Memory B cell (primary cell): ENCODE results near the gene ALDH7A1.
"Not testable (repeated sequence)": the region's sequence is repeated elsewhere in the genome, so short reads cannot be mapped to it uniquely, and the experiment has no call there.

Experiments
- ATAC-seq: fragments of 150-1000 bp; cut with Tn5 transposase; 2 replicates; pipeline ENCODE4 v1.10.0; 2021; ENCODE audit warnings: low read depth, mild to moderate bottlenecking, moderate library complexity
- DNase-seq, 2 donors: peaks; one replicate each; pipeline ENCODE4 v3.0.0; 2022; ENCODE audit warnings: low spot score in 2 of 2
- H3K27ac Mint-ChIP-seq: one replicate; pipeline ENCODE4 v1.8.0; 2022; ENCODE audit warnings: mild to moderate bottlenecking, moderate library complexity, mixed read lengths
- H3K27me3 Mint-ChIP-seq: one replicate; pipeline ENCODE4 v1.8.0; 2022; ENCODE audit warnings: mixed read lengths
- H3K36me3 Mint-ChIP-seq: one replicate; pipeline ENCODE4 v1.8.0; 2022; ENCODE audit warnings: mild to moderate bottlenecking, mixed read lengths
- H3K4me1 Mint-ChIP-seq: one replicate; pipeline ENCODE4 v1.8.0; 2022; ENCODE audit warnings: mixed read lengths
- H3K4me3 Mint-ChIP-seq: one replicate; pipeline ENCODE4 v1.8.0; 2022; ENCODE audit warnings: mild to moderate bottlenecking, moderate library complexity, mixed read lengths
- H3K9me3 Mint-ChIP-seq: one replicate; pipeline ENCODE4 v1.8.0; 2022; ENCODE audit warnings: mixed read lengths

The ALDH7A1 gene

DNA sequence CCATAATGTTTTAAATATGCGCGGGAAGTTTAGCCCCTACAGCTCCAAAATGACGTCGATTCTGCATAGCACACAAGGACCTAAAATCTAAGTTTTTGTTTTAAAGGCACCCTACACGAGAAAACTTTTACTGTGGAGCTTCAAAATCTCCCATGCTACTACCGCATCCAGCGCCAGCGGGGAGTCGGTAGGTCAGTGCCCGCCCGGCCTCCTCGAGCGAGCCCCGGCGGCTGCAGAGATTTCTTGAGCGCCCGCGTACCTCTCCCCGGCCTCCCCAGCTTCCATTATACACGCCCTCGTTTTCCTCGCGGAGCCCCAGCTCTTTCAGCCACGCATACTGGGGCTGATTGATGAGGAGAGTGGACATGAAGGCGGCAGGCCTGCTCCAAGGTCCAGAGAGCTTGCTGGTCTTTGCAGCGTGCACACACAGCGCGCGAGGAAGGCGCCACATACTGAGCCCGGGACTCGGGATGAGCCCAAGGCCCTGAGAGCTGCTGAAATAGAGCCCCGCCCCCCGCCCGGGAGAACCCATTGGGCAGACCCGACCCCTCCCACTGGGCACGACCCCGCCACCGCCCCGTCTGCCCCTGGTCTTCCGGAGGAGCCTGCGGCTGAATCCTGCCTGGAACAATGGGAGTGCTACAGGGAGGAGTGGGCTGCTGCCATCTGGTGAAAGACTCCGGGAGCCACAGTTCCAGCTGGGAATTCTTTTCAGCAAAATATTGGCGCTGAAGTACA lies at the start of gene ALDH7A1:
Gene ALDH7A1 (minus strand): TSS at position 472 of the 738 bp plus-strand sequence. CDS start 21 bp downstream, at position 451.
- Mint-ChIP-seq H3K27me3 (peaks cover 5% of the 10 kb centered on the region), H3K9me3 (no peaks in the 10 kb centered on the region), H3K4me1 (peaks cover 11% of the 10 kb centered on the region), H3K27ac (no peak within 1 kb of the TSS), H3K36me3 (no peaks in the 10 kb centered on the region), H3K4me3 (peak within 1 kb of the TSS; percentile 91)
- ATAC-seq (peak; percentile 68), DNase-seq (peak in 1 of 2 donors; percentile 32)

DNA sequence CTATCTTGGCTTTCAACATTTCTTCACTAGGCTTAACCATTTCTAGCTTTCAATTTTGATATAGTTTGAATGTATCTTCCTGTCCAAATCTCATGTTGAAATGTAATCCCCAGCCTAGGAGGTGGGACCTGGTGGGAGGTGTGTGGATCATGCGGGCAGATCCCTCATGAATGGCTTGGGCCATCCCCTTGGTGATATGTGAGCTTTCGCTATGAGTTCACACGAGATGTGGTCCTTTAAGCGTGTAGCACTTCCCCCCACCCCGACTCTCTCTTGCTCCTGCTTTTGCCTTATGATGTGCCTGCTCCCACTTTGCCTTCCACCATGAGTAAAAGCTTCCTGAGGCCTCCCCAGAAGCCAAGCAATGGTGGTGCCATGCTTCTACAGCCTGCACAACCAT lies 46.4 kb upstream of the ALDH7A1 start:
- Mint-ChIP-seq H3K36me3 (peaks cover 7% of the 10 kb centered on the region), H3K4me3 (no peak overlapping the region), H3K4me1 (peaks cover 5% of the 10 kb centered on the region), H3K27ac (no peak overlapping the region), H3K27me3 (no peaks in the 10 kb centered on the region), H3K9me3 (peaks cover 5% of the 10 kb centered on the region)
- DNase-seq (no peak), ATAC-seq (no peak)

DNA sequence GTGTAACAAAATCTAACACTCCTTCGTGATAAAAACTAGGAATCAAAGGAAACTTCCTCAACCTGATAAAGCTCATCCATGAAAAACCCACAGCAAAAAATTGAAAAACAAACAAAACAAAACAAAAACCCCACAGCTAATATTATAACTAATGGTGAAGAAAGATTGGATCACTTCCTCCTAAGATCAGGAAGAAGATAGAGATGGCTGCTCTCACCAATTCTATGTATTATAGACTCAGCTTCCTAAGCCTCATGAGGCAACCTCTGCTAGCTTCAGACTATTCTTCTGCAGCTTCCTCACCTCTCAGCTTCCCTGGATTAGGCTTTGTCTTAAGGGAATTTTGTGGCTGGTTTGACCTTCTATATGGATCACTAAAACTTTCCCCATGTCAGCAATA lies 45.8 kb upstream of the ALDH7A1 start:
- ATAC-seq (no peak), DNase-seq (no peak)
- Mint-ChIP-seq H3K4me1 (peaks cover 5% of the 10 kb centered on the region), H3K27ac (no peak overlapping the region), H3K9me3 (peaks cover 5% of the 10 kb centered on the region), H3K4me3 (no peak overlapping the region), H3K27me3 (no peaks in the 10 kb centered on the region), H3K36me3 (peaks cover 7% of the 10 kb centered on the region)

- no peaks in the 10 kb centered on the region for H3K36me3 Mint-ChIP-seq
- DNase-seq (no peak), ATAC-seq (no peak)
- no peaks in the 10 kb centered on the region for H3K27me3 Mint-ChIP-seq
- no peak overlapping the region for H3K27ac Mint-ChIP-seq
- peaks cover 5% of the 10 kb centered on the region for H3K4me1 Mint-ChIP-seq
- no peaks in the 10 kb centered on the region for H3K9me3 Mint-ChIP-seq
- no peak overlapping the region for H3K4me3 Mint-ChIP-seq
Measured at GRCh38 chr5:126636956-126637355, 41.9 kb upstream of the ALDH7A1 start.

DNA sequence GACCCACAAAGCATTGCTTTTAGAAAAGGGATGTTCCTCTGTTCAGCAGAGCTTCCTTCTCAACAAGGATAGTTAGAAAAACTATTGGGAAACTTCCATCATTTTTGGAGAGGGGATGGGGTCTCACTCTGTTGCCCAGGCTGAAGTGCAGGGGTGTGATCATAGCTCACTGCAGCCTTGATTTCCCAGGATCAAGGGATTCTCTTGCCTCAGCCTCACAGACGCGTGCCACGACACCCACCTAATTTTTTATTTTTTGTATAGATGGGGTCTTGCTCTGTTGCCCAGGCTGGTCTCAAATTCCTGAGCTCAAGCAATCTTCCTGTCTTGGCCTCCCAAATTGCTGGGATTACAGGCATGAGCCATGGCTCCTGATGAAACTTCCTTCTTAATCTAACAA lies 40.6 kb upstream of the ALDH7A1 start:
- no peak overlapping the region for H3K4me3 Mint-ChIP-seq

GRCh38 chr5:126633552-126633951 lies 38.5 kb upstream of the ALDH7A1 start:
- DNase-seq, result no peak

More for the DNA sequence above, 40.6 kb upstream of the ALDH7A1 start:
- Mint-ChIP-seq H3K4me1 (no peaks in the 10 kb centered on the region), H3K27ac (no peak overlapping the region), H3K27me3 (no peaks in the 10 kb centered on the region), H3K36me3 (no peaks in the 10 kb centered on the region), H3K9me3 (no peaks in the 10 kb centered on the region)
- no peak for ATAC-seq
- no peak for DNase-seq

GRCh38 chr5:126631920-126632319 lies 36.9 kb upstream of the ALDH7A1 start:
- ATAC-seq (no peak), DNase-seq (no peak)
- H3K36me3 Mint-ChIP-seq, result peaks cover 2% of the 10 kb centered on the region
- H3K27ac Mint-ChIP-seq, result no peak overlapping the region
- no peak overlapping the region for H3K4me3 Mint-ChIP-seq
- no peaks in the 10 kb centered on the region for H3K9me3 Mint-ChIP-seq
- no peaks in the 10 kb centered on the region for H3K4me1 Mint-ChIP-seq
- no peaks in the 10 kb centered on the region for H3K27me3 Mint-ChIP-seq

More at GRCh38 chr5:126633552-126633951, 38.5 kb upstream of the ALDH7A1 start:
- no peak for ATAC-seq
- no peaks in the 10 kb centered on the region for H3K27me3 Mint-ChIP-seq
- no peaks in the 10 kb centered on the region for H3K4me1 Mint-ChIP-seq
- H3K27ac Mint-ChIP-seq, result no peak overlapping the region
- H3K9me3 Mint-ChIP-seq, result no peaks in the 10 kb centered on the region
- no peaks in the 10 kb centered on the region for H3K36me3 Mint-ChIP-seq
- no peak overlapping the region for H3K4me3 Mint-ChIP-seq

- no peaks in the 10 kb centered on the region for H3K27me3 Mint-ChIP-seq
- ATAC-seq, result no peak
- H3K27ac Mint-ChIP-seq, result no peak overlapping the region
- H3K4me3 Mint-ChIP-seq, result no peak overlapping the region
- no peak for DNase-seq
- no peaks in the 10 kb centered on the region for H3K9me3 Mint-ChIP-seq
- H3K36me3 Mint-ChIP-seq, result peaks cover 13% of the 10 kb centered on the region
- no peaks in the 10 kb centered on the region for H3K4me1 Mint-ChIP-seq
Measured at GRCh38 chr5:126628102-126628501, 33.1 kb upstream of the ALDH7A1 start.

DNA sequence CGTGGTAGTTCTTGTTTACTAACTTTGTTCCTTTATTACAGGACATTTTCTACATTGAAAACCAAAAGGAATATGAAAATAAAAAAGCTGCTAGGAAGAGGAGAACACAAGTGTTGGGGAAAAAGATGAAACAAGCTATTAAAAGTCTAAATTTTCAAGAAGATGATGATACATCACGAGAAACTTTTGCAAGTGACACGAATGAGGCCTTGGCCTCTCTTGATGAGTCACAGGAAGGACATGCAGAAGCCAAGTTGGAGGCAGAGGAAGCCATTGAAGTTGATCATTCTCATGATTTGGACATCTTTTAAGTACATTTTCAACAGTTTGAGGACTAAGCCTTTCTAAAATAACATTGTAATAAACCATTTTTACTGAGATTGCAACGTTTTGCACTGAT lies 29.5 kb upstream of the ALDH7A1 start:
- peaks cover 13% of the 10 kb centered on the region for H3K36me3 Mint-ChIP-seq
- H3K27ac Mint-ChIP-seq, result no peak overlapping the region
- no peaks in the 10 kb centered on the region for H3K9me3 Mint-ChIP-seq
- no peak for DNase-seq
- no peaks in the 10 kb centered on the region for H3K4me1 Mint-ChIP-seq
- H3K4me3 Mint-ChIP-seq, result no peak overlapping the region
- ATAC-seq, result no peak
- no peaks in the 10 kb centered on the region for H3K27me3 Mint-ChIP-seq

- Mint-ChIP-seq H3K27ac (no peak overlapping the region), H3K36me3 (peaks cover 20% of the 10 kb centered on the region), H3K9me3 (no peaks in the 10 kb centered on the region), H3K27me3 (no peaks in the 10 kb centered on the region), H3K4me3 (no peak overlapping the region), H3K4me1 (no peaks in the 10 kb centered on the region)
- no peak for ATAC-seq
- DNase-seq, result no peak
Measured at GRCh38 chr5:126619781-126620180, 24.8 kb upstream of the ALDH7A1 start.

DNA sequence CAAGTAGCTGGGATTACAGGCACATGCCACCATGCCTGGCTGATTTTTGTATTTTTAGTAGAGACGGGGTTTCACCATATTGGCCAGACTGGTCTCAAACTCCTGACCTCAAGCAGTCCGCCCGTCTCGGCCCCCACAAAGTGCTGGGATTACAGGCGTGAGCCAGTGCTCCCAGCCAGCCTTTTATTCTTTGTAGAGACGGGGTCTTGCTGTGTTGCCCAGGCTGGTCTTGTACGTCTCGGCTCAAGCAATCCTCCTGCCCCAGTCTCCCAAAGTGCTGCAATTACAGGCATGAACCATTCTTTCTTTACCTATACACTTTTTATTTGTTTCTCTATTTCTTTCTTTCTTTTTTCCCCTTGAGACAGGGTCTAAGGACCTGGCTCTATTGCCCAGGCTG lies 22.6 kb upstream of the ALDH7A1 start:
- ATAC-seq, H3K27me3 Mint-ChIP-seq, DNase-seq, H3K4me3 Mint-ChIP-seq, H3K4me1 Mint-ChIP-seq, H3K9me3 Mint-ChIP-seq, H3K27ac Mint-ChIP-seq: not testable (repeated sequence)
- peaks cover 16% of the 10 kb centered on the region for H3K36me3 Mint-ChIP-seq

DNA sequence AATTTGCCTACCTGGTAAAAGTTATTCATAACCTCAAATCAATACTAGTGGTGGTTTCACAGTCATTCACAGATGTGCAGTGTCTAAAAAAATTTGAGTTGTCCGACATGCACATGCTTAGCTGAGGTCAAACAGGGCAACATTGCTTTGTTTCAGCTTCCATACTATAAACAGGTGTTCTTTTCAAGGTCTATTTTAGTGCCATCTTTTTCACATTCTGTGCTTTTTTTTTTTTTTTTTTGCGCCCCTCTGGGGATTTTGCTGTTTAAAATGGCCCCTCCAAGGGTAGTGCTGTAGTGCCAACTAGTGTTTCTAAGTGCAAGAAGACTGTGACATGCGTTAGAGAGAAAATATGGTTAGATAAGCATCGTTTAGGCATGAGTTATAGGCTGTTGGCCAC lies 20.3 kb upstream of the ALDH7A1 start:
- Mint-ChIP-seq H3K27me3 (no peaks in the 10 kb centered on the region), H3K4me3 (no peak overlapping the region), H3K9me3 (no peaks in the 10 kb centered on the region), H3K4me1 (peaks cover 14% of the 10 kb centered on the region), H3K36me3 (peaks cover 22% of the 10 kb centered on the region), H3K27ac (peak overlapping the region; percentile 82)
- ATAC-seq (no peak), DNase-seq (no peak)

- Mint-ChIP-seq H3K9me3 (no peaks in the 10 kb centered on the region), H3K36me3 (peaks cover 26% of the 10 kb centered on the region), H3K4me1 (peaks cover 18% of the 10 kb centered on the region), H3K27ac (peak overlapping the region; percentile 82), H3K27me3 (no peaks in the 10 kb centered on the region), H3K4me3 (no peak overlapping the region)
- no peak for DNase-seq
- ATAC-seq, result no peak
Measured at GRCh38 chr5:126613941-126614592, 19.0 kb upstream of the ALDH7A1 start.

- DNase-seq, result no peak
- H3K27ac Mint-ChIP-seq, result peak overlapping the region; percentile 64
- peaks cover 19% of the 10 kb centered on the region for H3K36me3 Mint-ChIP-seq
- ATAC-seq, result no peak
- H3K4me1 Mint-ChIP-seq, result peaks cover 24% of the 10 kb centered on the region
- H3K27me3 Mint-ChIP-seq, result no peaks in the 10 kb centered on the region
- no peak overlapping the region for H3K4me3 Mint-ChIP-seq
- no peaks in the 10 kb centered on the region for H3K9me3 Mint-ChIP-seq
Measured at GRCh38 chr5:126610616-126611015, 15.6 kb upstream of the ALDH7A1 start.

GRCh38 chr5:126610160-126610559 lies 15.1 kb upstream of the ALDH7A1 start:
- Mint-ChIP-seq H3K36me3 (peaks cover 19% of the 10 kb centered on the region), H3K4me1 (peaks cover 24% of the 10 kb centered on the region), H3K27me3 (no peaks in the 10 kb centered on the region), H3K9me3 (no peaks in the 10 kb centered on the region), H3K27ac (peak overlapping the region; percentile 45), H3K4me3 (no peak overlapping the region)
- DNase-seq (no peak), ATAC-seq (no peak)
